Ishikawa (cell line): ENCODE measurements around the gene ATP8A2.

ENCODE experiments used
- CEBPB ChIP-seq: IDR thresholded peaks from 2 replicates; pipeline ENCODE4 v1.6.1; 2012
- EP300 ChIP-seq: IDR thresholded peaks from 2 replicates; pipeline ENCODE4 v1.6.1; 2012; ENCODE audit warnings: borderline replicate concordance
- FOXM1 ChIP-seq: IDR thresholded peaks from 2 replicates; pipeline ENCODE4 v1.6.1; 2012; ENCODE audit warnings: low read depth, borderline replicate concordance
- RAD21 ChIP-seq: IDR thresholded peaks from 2 replicates; pipeline ENCODE4 v1.6.1; 2012; ENCODE audit warnings: low read depth
- TEAD4 ChIP-seq: IDR thresholded peaks from 2 replicates; pipeline ENCODE4 v1.6.1; 2012
- YY1 ChIP-seq: IDR thresholded peaks from 2 replicates; pipeline ENCODE4 v1.6.1; 2012; ENCODE audit warnings: low read depth
- TF ChIP-seq, protein P1 (sequence below): IDR thresholded peaks from 2 replicates; pipeline ENCODE4 v1.6.1; 2012

DNA sequence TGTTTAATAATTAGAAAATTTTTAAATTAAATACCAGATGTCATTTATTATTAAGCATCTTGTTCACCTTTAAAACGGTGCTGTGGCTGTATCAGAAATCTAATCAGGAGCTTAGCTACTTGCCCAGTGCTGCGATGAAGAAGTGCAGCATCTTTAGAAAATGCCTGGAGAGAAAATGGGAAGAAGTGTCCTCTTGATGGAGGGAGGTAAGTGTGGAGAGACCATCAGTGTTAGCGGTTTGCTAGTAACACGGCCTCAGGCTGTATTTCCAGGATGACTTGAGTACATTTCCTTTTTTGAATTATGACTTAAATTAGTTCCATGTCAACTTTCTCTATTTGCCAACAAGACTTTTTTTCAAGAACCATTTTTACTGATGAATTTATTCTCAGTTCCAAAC is 605.9 kb downstream of the ATP8A2 start:
- TF ChIP-seq RAD21 (no peak), EP300 (no peak), YY1 (no peak), TEAD4 (no peak), FOXM1 (no peak), CEBPB (no peak)
- TF ChIP-seq, protein P1, sequence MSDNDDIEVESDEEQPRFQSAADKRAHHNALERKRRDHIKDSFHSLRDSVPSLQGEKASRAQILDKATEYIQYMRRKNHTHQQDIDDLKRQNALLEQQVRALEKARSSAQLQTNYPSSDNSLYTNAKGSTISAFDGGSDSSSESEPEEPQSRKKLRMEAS = no peak
